ENCODE results near the gene LGR4. TPM values are rescaled to one million over a fixed set of nuclear protein-coding genes. Genes with fewer than 3 reads are reported as not detected.

LGR4 gene
- total and polyA plus RNA-seq, 9 of the 15 experiments (the other 6 are each of a cell fraction or from before 2014, with no cell fraction given), result 0.94 to 10.1 (median 5.8) TPM

- TF ChIP-seq, protein P1, sequence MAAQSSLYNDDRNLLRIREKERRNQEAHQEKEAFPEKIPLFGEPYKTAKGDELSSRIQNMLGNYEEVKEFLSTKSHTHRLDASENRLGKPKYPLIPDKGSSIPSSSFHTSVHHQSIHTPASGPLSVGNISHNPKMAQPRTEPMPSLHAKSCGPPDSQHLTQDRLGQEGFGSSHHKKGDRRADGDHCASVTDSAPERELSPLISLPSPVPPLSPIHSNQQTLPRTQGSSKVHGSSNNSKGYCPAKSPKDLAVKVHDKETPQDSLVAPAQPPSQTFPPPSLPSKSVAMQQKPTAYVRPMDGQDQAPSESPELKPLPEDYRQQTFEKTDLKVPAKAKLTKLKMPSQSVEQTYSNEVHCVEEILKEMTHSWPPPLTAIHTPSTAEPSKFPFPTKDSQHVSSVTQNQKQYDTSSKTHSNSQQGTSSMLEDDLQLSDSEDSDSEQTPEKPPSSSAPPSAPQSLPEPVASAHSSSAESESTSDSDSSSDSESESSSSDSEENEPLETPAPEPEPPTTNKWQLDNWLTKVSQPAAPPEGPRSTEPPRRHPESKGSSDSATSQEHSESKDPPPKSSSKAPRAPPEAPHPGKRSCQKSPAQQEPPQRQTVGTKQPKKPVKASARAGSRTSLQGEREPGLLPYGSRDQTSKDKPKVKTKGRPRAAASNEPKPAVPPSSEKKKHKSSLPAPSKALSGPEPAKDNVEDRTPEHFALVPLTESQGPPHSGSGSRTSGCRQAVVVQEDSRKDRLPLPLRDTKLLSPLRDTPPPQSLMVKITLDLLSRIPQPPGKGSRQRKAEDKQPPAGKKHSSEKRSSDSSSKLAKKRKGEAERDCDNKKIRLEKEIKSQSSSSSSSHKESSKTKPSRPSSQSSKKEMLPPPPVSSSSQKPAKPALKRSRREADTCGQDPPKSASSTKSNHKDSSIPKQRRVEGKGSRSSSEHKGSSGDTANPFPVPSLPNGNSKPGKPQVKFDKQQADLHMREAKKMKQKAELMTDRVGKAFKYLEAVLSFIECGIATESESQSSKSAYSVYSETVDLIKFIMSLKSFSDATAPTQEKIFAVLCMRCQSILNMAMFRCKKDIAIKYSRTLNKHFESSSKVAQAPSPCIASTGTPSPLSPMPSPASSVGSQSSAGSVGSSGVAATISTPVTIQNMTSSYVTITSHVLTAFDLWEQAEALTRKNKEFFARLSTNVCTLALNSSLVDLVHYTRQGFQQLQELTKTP (IDR thresholded peaks at IDR 0.05; ENCODE audit: low read depth in 1 of 2, partially characterized antibody in 2 of 2), result no peak
- TF ChIP-seq AFF4 (CRISPR knock-in tag; IDR thresholded peaks at IDR 0.05) (no peak), CBX8 (IDR thresholded peaks at IDR 0.05; ENCODE audit: borderline replicate concordance, extremely low read depth, low read depth, low read length, poor library complexity, severe bottlenecking) (no peak), HDAC1 (IDR thresholded peaks at IDR 0.05) (peak in 1 of 2 experiments; percentile 48; a peak in 1 of 4 replicates), NEUROD1 (IDR thresholded peaks at IDR 0.05; ENCODE audit: borderline replicate concordance, low read depth, low read length, partially characterized antibody) (no peak), ZNF280B (CRISPR knock-in tag; IDR thresholded peaks at IDR 0.05) (no peak), ZNF316 (IDR thresholded peaks at IDR 0.05) (peak; percentile 64), THRA (IDR thresholded peaks at IDR 0.05) (no peak), DPF2 (IDR thresholded peaks at IDR 0.05) (peak; percentile 39; the same call in 1 of the 2 replicates), XRCC4 (IDR thresholded peaks at IDR 0.05; ENCODE audit: extremely low read depth, insufficient read depth, insufficient read length) (no peak), ZNF217 (CRISPR knock-in tag; IDR thresholded peaks at IDR 0.05) (no peak), SMAD4 (CRISPR knock-in tag; conservative IDR thresholded peaks at IDR 0.05) (no peak)
- TF ChIP-seq, protein P2, sequence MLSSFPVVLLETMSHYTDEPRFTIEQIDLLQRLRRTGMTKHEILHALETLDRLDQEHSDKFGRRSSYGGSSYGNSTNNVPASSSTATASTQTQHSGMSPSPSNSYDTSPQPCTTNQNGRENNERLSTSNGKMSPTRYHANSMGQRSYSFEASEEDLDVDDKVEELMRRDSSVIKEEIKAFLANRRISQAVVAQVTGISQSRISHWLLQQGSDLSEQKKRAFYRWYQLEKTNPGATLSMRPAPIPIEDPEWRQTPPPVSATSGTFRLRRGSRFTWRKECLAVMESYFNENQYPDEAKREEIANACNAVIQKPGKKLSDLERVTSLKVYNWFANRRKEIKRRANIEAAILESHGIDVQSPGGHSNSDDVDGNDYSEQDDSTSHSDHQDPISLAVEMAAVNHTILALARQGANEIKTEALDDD (IDR thresholded peaks at IDR 0.05), result peak; percentile 82
These were observed 83.7 kb downstream of the LGR4 start (continued) for GRCh38 chr11:27388869-27389268.
